Ovary (tissue), 3 donors: Measurements from ENCODE around the gene HIVEP3.

ENCODE experiments used
- CTCF ChIP-seq, 3 donors: fragments of 450-650 bp in 2 of 3; fragments of 200-600 bp in 1 of 3; IDR thresholded peaks; one replicate each; pipeline versions ENCODE4 v1.5.1 to v1.8.0; 2016 to 2022; ENCODE audit warnings: antibody characterized with exemption in 3 of 3, mild to moderate bottlenecking in 1 of 3
- POLR2A ChIP-seq: fragments of 450-650 bp; IDR thresholded peaks from one replicate; pipeline ENCODE4 v1.6.1; 2017; ENCODE audit warnings: antibody characterized with exemption, mild to moderate bottlenecking, moderate library complexity
- donor health status: DM: no; HTN: no; CAD: no.

- TF ChIP-seq CTCF (IDR thresholded peaks at IDR 0.05) (no peak), POLR2A (no peak)
These were observed 130.3 kb downstream of the HIVEP3 start for GRCh38 chr1:41788427-41788826.
